ENCODE data around the gene MTA1. TPM values are rescaled to one million over a fixed set of nuclear protein-coding genes. Genes with fewer than 3 reads are reported as not detected.

MTA1 gene
- total RNA-seq, 1 donor from 2014 or later, result 111 TPM

DNA sequence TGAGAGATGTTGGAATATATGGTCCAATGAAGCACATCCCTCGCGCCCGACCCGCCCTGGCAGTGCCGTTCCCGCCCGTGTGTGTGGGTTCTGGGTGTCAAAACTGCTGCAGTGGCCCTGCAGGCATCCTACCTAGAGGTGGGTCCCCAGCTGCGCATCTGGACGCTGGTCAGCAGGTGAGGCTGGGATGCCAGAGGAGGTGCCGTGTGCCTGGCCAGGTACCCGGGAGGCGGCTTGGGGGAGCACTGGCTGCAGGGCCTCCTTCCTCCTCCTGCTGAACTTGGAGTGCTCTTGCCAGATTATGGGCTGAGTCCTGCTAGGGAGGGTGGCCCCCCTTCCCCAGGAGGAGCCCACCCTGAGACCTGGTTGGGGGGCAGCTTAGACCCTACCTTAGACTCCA is 5.2 kb downstream of the MTA1 start:
- DNase-seq (ENCODE audit: low spot score), result no peak

DNA sequence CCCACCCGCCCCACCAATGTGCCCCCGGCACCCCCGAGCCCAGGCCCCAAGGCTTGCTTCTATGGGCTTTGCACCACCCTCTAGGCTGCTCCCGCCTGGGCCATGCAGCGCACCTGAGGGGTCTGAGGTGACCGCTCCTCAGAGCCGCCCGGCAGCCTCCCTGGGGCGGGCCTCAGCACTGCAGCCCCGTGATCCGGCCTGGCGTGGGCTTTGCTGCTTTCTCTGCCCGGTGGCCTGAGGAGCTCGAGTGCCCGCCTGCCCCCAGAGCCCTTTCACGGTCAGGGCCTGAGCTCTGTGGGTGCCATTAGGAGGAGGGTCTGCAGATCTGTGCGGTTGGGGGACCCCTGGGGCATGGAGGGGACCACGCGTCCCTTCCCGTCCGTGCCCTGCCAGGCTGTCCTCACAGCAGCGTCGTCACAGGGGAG is 6.2 kb downstream of the MTA1 start:
- DNase-seq (ENCODE audit: low spot score), result no peak

GRCh38 chr14:105426416-105427130 is 6.9 kb downstream of the MTA1 start:
- no peak for DNase-seq (ENCODE audit: low spot score)

GRCh38 chr14:105427412-105427811 is 7.8 kb downstream of the MTA1 start:
- no peak for DNase-seq (ENCODE audit: low spot score)

DNA sequence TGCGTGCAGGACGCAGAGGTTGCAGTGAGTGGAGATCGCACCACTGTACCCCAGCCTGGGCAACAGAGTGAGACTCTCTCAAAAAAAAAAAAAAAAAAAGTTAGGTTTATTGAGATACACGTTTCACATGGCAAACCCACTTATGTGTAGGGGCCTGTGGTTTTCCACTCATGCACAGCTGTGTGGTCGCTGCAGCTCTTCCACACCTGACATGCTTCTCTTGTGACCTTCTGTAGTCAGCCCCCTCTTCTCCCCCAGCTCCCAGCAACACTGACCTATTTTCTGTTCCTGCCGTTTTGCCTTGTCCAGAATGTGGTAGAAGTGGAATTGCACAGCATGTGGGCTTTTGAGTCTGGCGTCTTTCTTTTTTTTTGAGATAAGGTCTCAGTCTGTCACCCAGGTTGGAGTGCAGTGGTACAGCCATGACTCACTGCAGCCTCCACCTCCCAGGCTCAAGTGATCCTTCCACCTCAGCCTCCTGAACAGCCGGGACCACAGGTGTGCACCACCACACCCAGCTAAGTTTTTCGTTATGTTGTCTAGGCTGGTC is 8.4 kb downstream of the MTA1 start:
- no peak for DNase-seq (ENCODE audit: low spot score)

GRCh38 chr14:105430042-105430441 is 10.4 kb downstream of the MTA1 start:
- no peak for DNase-seq (ENCODE audit: low spot score)

- DNase-seq (ENCODE audit: low spot score), result no peak
Observed at GRCh38 chr14:105430565-105430964, 10.9 kb downstream of the MTA1 start.

DNA sequence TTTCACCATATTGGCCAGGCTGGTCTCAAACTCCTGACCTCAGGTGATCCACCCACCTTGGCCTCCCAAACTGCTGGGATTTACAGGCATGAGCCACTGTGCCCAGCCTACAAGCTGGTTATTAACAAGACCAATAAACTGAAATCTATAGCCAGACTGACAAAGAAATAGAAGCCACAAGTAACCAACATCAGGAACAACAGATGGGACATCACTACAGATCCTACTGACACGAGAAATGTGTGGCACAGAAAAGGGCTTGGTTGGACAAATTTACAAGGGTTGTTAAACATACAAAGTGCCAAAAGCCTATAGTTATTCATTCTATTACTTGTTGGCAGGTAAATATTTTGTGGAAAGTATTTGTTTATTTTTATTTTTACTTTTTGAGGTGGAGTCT is 11.6 kb downstream of the MTA1 start:
- no peak for DNase-seq (ENCODE audit: low spot score)

DNA sequence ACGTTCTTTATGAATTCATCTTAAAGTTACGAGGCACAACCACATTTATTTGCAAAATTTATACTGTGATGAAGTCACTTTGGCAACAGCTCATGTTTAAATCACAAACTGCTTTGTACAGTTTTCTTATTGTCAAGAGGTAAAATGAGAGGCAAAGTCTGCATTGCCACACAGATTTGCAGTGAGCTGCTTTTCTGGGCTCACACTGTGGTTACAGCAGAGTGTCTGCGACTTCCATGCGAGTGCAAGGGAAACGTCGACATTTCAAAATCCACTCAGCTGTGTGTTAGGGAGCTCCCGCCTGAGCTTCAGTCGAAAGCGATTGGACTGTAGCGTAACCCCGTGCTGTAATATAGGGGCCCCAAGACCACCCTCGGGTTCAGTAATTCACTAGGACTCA is 13.0 kb downstream of the MTA1 start:
- no peak for DNase-seq (ENCODE audit: low spot score)

GRCh38 chr14:105433161-105433605 is 13.6 kb downstream of the MTA1 start:
- DNase-seq (ENCODE audit: low spot score), result no peak

DNA sequence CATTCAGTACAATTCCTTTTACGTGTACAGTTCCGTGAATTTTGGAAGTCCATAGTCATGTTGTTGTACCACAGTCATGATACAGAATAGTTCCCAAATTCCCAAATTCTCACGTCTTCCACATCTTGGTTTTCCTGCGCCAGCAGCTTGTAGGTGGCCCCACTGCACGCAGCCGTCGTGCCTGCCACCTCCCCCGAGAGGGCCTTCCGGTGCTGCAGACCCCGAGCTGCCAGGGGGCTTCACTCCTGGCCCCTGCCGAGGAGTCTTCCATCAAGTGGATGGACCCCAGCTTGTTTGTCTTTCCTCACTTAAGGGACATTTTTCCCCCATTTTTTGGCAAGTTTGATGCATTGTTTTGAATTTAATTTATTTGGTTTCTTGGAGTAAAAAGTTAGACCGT is 16.8 kb downstream of the MTA1 start:
- DNase-seq (ENCODE audit: low spot score), result no peak

DNA sequence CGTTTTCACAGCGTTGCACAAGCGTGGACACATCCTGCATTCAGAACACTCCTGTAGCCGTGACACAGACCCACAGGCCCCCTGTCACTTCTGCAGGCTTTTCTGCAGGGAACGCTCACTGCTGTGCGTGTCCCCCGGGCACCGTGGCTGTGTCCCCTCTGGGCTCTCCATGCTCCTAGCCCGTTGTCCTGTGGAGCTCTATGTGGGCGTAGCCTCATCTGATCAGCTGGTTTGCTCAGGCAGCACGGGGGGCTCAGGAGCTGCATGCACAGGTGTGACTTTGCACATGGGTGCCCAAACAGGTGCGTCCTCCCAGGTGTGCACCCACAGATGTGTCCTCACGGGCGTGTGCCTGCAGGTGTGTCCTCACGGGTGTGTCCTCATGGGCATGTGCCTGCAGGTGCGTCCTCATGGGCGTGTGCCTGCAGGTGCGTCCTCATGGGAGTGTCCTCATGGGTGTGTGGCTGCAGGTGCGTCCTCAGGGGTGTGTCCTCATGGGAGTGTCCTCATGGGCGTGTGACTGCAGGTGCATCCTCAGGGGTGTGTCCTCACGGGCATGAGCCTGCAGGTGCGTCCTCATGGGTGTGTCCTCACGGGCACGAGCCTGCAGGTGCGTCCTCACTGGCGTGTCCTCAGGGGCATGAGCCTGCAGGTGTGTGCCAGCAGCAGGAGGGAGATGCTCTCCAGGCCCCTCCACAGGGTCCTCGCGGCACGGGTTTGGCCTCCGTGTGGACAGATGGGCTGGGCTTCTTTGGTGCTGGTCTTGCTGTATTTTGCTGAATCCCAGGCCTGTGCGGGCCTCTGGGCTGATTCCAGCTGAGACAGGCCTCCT is 17.5 kb downstream of the MTA1 start:
- DNase-seq (ENCODE audit: low spot score), result no peak

- DNase-seq (ENCODE audit: low spot score), result no peak
Observed at GRCh38 chr14:105437723-105438500, 18.3 kb downstream of the MTA1 start.

GRCh38 chr14:105439179-105439578 is 19.6 kb downstream of the MTA1 start:
- no peak for DNase-seq (ENCODE audit: low spot score)

- DNase-seq (ENCODE audit: low spot score), result no peak
Observed at GRCh38 chr14:105439710-105440553, 20.3 kb downstream of the MTA1 start.

- DNase-seq (ENCODE audit: low spot score), result no peak
Observed at GRCh38 chr14:105440554-105440900, 20.9 kb downstream of the MTA1 start.

DNA sequence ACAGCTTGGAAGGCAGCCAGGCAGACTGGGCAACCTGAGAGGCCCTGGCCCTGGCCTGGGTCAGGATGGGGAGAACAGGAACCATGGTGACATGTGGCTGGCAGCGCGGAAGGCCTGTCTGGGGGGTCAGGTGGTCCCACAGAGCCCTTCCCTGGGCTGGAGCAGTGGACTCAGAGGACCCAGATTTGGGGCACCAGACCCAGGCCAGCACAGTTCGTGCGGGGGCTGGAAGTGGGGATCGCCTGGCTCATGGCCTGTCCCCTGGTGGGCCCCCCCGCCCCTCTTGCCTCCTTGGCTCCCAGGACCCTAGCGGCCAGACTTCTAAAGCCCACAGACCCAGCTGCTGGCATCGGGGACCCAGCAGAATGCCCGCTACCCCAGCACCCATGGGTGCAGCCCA is 21.4 kb downstream of the MTA1 start:
- DNase-seq (ENCODE audit: low spot score), result no peak

DNA sequence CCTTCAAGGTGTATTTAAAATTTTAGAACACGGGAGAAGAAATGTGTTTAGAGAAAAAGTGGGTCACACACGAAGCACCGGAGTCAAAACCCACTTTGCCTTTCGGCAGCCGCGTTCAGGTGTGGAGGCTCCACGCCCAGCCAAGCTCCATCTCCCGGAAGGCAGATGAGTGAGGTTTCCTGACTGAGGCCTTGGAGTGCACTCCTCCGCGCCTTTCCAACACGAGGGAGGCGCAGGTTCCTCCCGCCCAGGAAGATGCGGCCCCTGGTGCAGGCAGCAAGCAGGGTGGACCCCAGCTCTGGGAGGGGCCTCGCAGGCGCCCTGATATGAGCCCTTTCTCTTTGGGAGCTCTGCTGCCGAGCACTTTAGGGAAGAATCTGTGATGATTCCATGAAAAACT is 22.5 kb downstream of the MTA1 start:
- DNase-seq (ENCODE audit: low spot score), result no peak

GRCh38 chr14:105442834-105443233 is 23.2 kb downstream of the MTA1 start:
- no peak for DNase-seq (ENCODE audit: low spot score)

DNA sequence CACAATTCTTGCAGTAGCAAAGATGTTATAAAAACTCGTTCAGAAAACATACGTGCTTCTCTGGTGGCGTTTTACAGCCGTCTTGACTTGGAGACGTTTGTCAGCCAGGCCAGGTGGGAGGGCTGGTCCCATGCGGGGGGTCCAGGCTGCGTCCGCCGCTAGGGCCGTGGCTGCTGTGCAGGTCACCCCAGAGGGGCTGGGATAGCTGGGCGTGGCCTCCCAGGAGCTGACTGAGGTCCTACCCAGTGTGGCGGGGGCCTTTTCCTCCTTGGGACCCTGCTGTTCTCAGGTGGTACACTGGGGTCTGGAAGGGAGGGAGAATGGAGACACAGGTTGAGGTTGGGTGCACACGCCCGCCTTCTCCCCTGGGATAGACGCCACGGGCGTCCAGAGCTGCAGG is 25.2 kb downstream of the MTA1 start:
- DNase-seq (ENCODE audit: low spot score), result no peak

- DNase-seq (ENCODE audit: low spot score), result no peak
Observed at GRCh38 chr14:105445290-105445689, 25.7 kb downstream of the MTA1 start.
